PC-9 (cell line): Measurements from ENCODE around the gene SLC38A6. TPM values are rescaled to one million over a fixed set of nuclear protein-coding genes. Genes with fewer than 3 reads are reported as not detected.

Experiments
- BruUV-seq: library from RNA; stranded (reverse); fragments of 400-500 nt; replicated peaks from 2 replicates; lab custom pipeline; 2021; lab: Mats Ljungman, UMichigan
- CTCF ChIA-PET: fragments of 300-600 bp; sonication (Branson Sonifier 250); formaldehyde crosslinking; loops from one replicate; lab custom pipeline; 2022; ENCODE audit warnings: antibody characterized with exemption; lab: Charles Lee
- POLR2A ChIA-PET: fragments of 300-600 bp; sonication (Branson Sonifier 250); formaldehyde crosslinking; loops from one replicate; lab custom pipeline; 2022; ENCODE audit warnings: antibody characterized with exemption; ENCODE audit not compliant: unreplicated experiment; lab: Charles Lee
- DNase-seq, 2 experiments: peaks; one replicate each; pipeline versions ENCODE4 v3.0.0 to v3.0.0-alpha.2; 2015 to 2022; ENCODE audit warnings: mixed read lengths in 1 of 2
- H2AFZ ChIP-seq: fragments of 200-600 bp; sonication (generic); 2 replicates; pipeline ENCODE4 v1.8.1; 2017; ENCODE audit warnings: antibody characterized with exemption
- H3F3A ChIP-seq: fragments of 200-600 bp; sonication (generic); 2 replicates; pipeline ENCODE4 v1.8.1; 2017; ENCODE audit warnings: antibody characterized with exemption, mild to moderate bottlenecking, low read depth; ENCODE audit not compliant: insufficient read depth
- H3K27ac ChIP-seq: fragments of 200-600 bp; sonication (generic); 2 replicates; pipeline ENCODE4 v1.6.1; 2016; ENCODE audit warnings: mixed run types
- H3K27me3 ChIP-seq: fragments of 200-600 bp; sonication (generic); 2 replicates; pipeline ENCODE4 v1.6.1; 2016; ENCODE audit warnings: low read depth, mixed run types; ENCODE audit not compliant: insufficient read depth
- H3K36me3 ChIP-seq: fragments of 200-600 bp; sonication (generic); 2 replicates; pipeline ENCODE4 v1.6.1; 2016; ENCODE audit warnings: low read depth, mixed run types
- H3K4me1 ChIP-seq: fragments of 200-600 bp; sonication (generic); replicated peaks from 2 replicates; pipeline ENCODE4 v1.6.1; 2016; ENCODE audit warnings: mixed run types; ENCODE audit not compliant: insufficient read depth
- H3K4me2 ChIP-seq: fragments of 200-600 bp; sonication (generic); 2 replicates; pipeline ENCODE4 v1.6.1; 2017; ENCODE audit warnings: mixed run types
- H3K4me3 ChIP-seq: fragments of 200-600 bp; sonication (generic); 2 replicates; pipeline ENCODE4 v1.6.1; 2016; ENCODE audit warnings: mixed run types
- H3K79me2 ChIP-seq: fragments of 200-600 bp; sonication (generic); 2 replicates; pipeline ENCODE4 v1.6.1; 2017; ENCODE audit warnings: low read depth, mixed run types
- H3K9me2 ChIP-seq: fragments of 200-600 bp; sonication (generic); 2 replicates; pipeline ENCODE4 v1.8.1; 2017; ENCODE audit warnings: mild to moderate bottlenecking; ENCODE audit not compliant: insufficient read depth
- H3K9me3 ChIP-seq: fragments of 200-600 bp; sonication (generic); 2 replicates; pipeline ENCODE4 v1.8.1; 2016; ENCODE audit warnings: low read depth; ENCODE audit not compliant: insufficient read depth
- H4K20me1 ChIP-seq: fragments of 200-600 bp; sonication (generic); 2 replicates; pipeline ENCODE4 v1.8.1; 2017; ENCODE audit not compliant: insufficient read depth
- CTCF ChIP-seq: fragments of 200-600 bp; sonication (generic); conservative IDR thresholded peaks from 2 replicates; pipeline ENCODE4 v1.6.1; 2017; ENCODE audit warnings: mixed run types, antibody characterized with exemption, mild to moderate bottlenecking, moderate library complexity
- EZH2 ChIP-seq: fragments of 200-600 bp; sonication (generic); IDR thresholded peaks from 2 replicates; pipeline ENCODE4 v1.8.0; 2017; ENCODE audit warnings: antibody characterized with exemption, low read depth
- intact Hi-C: fragments of 100-400 bp; cut with micrococcal nuclease; formaldehyde crosslinking; loops from one replicate; pipeline ENCODE4 v1.10.0; 2022; ENCODE audit not compliant: unreplicated experiment
- total RNA-seq: library from RNA; stranded (reverse); gene quantifications from 2 replicates; pipeline ENCODE4 v1.2.3, GENCODE V29; 2021

Gene SLC38A6
- total RNA-seq, 1 experiment from 2014 or later, result 45.5 TPM

DNA sequence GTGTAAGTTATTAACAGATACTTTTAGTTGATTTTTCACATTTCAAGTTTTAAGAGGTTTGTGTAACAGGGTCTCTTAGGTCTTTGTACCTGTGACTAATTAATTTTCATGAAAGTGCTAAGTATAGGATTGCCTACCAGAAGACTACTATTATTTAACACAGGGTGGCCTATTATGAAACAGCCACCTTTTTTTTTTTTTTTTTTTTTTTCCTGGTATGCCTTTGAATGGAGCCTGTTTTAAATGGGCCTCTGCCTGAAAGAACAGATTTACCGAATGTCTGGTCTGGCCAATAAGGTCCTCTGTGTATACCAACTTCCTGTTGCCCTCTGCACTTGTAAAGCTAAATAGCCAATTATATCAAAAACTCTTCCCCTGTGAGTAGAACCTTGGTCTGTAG, 62.5 kb downstream of the SLC38A6 start:
- no peaks in the 10 kb centered on the region for H3K9me2 ChIP-seq
- H3K27me3 ChIP-seq, result no peaks in the 10 kb centered on the region
- H3F3A ChIP-seq, result no peaks in the 10 kb centered on the region
- no peaks in the 10 kb centered on the region for H3K9me3 ChIP-seq
- H3K36me3 ChIP-seq, result no peaks in the 10 kb centered on the region
- no TSS peak for BruUV-seq
- H3K27ac ChIP-seq, result no peak overlapping the region
- no peak overlapping the region for H3K4me3 ChIP-seq
- no peak for DNase-seq
- H3K4me2 ChIP-seq, result no peak overlapping the region
- no peak overlapping the region for H2AFZ ChIP-seq
- ChIA-PET POLR2A (interaction anchor here (0.6 kb wide), 1 partner anchor 169 kb away, joined by 4 read pairs; no protein-coding TSS in a partner anchor), CTCF (interaction anchor here (0.7 kb wide), 2 partner anchors 45 to 182 kb away, joined by 10 to 18 read pairs; no protein-coding TSS in a partner anchor)
- intact Hi-C loops, result no loop called here
- no peaks in the 10 kb centered on the region for H4K20me1 ChIP-seq
- no peaks in the 10 kb centered on the region for H3K79me2 ChIP-seq
- H3K4me1 ChIP-seq, result no peaks in the 10 kb centered on the region
- TF ChIP-seq CTCF (no peak), EZH2 (no peak)

GRCh38 chr14:61047021-61047420, 66.0 kb downstream of the SLC38A6 start:
- TF ChIP-seq CTCF, result no peak
- TF ChIP-seq EZH2, result no peak
- intact Hi-C loops, result no loop called here

GRCh38 chr14:61048640-61049039, 67.6 kb downstream of the SLC38A6 start:
- intact Hi-C loops, result no loop called here
- Histone ChIP-seq H4K20me1 (no peaks in the 10 kb centered on the region), H3F3A (no peaks in the 10 kb centered on the region), H3K79me2 (no peaks in the 10 kb centered on the region), H3K27ac (no peak overlapping the region), H3K4me1 (no peaks in the 10 kb centered on the region), H2AFZ (no peak overlapping the region), H3K36me3 (no peaks in the 10 kb centered on the region), H3K4me3 (no peak overlapping the region), H3K9me3 (no peaks in the 10 kb centered on the region), H3K9me2 (no peaks in the 10 kb centered on the region), H3K27me3 (no peaks in the 10 kb centered on the region), H3K4me2 (no peak overlapping the region)
- TF ChIP-seq CTCF, result no peak
- no peak for TF ChIP-seq EZH2
- BruUV-seq, result no TSS peak
- DNase-seq, result no peak
- CTCF ChIA-PET, result no interaction called here
- POLR2A ChIA-PET, result interaction anchor here (0.6 to 0.7 kb wide), 2 partner anchors 219 to 359 kb away, joined by 4 to 5 read pairs; no protein-coding TSS in a partner anchor

More at GRCh38 chr14:61047021-61047420, 66.0 kb downstream of the SLC38A6 start:
- H2AFZ ChIP-seq, result no peak overlapping the region
- ChIA-PET CTCF (no interaction called here), POLR2A (interaction anchor here (0.5 kb wide), 1 partner anchor 15 kb away, joined by 3 read pairs; no protein-coding TSS in a partner anchor)
- no peak overlapping the region for H3K27ac ChIP-seq
- no peak overlapping the region for H3K4me2 ChIP-seq
- H3K9me3 ChIP-seq, result no peaks in the 10 kb centered on the region
- no peaks in the 10 kb centered on the region for H3K36me3 ChIP-seq
- BruUV-seq, result no TSS peak
- H3F3A ChIP-seq, result no peaks in the 10 kb centered on the region
- no peak overlapping the region for H3K4me3 ChIP-seq
- H4K20me1 ChIP-seq, result no peaks in the 10 kb centered on the region
- DNase-seq, result no peak
- no peaks in the 10 kb centered on the region for H3K9me2 ChIP-seq
- H3K79me2 ChIP-seq, result no peaks in the 10 kb centered on the region
- H3K4me1 ChIP-seq, result no peaks in the 10 kb centered on the region
- no peaks in the 10 kb centered on the region for H3K27me3 ChIP-seq
